ENCODE data around the gene LITAF. TPM values are rescaled to one million over a fixed set of nuclear protein-coding genes. Genes with fewer than 3 reads are reported as not detected.

Gene LITAF
- total RNA-seq, 1 experiment from 2014 or later = 73.0 TPM

GRCh38 chr16:11634312-11634711 lies 47.6 kb upstream of the LITAF start:
- Mint-ChIP-seq H3K9me3 (no peaks in the 10 kb centered on the region), H3K4me1 (peaks cover 18% of the 10 kb centered on the region), H3K4me3 (no peak overlapping the region), H3K27me3 (ENCODE audit: low read depth) (peaks cover 8% of the 10 kb centered on the region), H3K27ac (no peak overlapping the region), H3K36me3 (no peaks in the 10 kb centered on the region)
- no peak for TF ChIP-seq TEAD4 (CRISPR knock-in tag; IDR thresholded peaks at IDR 0.05)
- no peak for TF ChIP-seq ZNF423 (CRISPR knock-in tag; IDR thresholded peaks at IDR 0.05)
- no peak for TF ChIP-seq ZMAT4 (CRISPR knock-in tag; IDR thresholded peaks at IDR 0.05)
- TF ChIP-seq TEAD1 (CRISPR knock-in tag; IDR thresholded peaks at IDR 0.05) = no peak
- CTCF ChIA-PET = interaction anchor here (0.7 to 3.7 kb wide), 3 partner anchors 11 to 103 kb away, joined by 3 to 28 read pairs (median 3); no protein-coding TSS in a partner anchor
- DNase-seq (ENCODE audit: low spot score) (no peak), ATAC-seq (no peak)
- POLR2A ChIA-PET = interaction anchor here (2.2 kb wide), 1 partner anchor 33 kb away, joined by 8 read pairs; the partner anchor contains the start of gene SNN

GRCh38 chr16:11633113-11633512 lies 46.4 kb upstream of the LITAF start:
- no peak overlapping the region for H3K4me3 Mint-ChIP-seq
- ATAC-seq (no peak), DNase-seq (ENCODE audit: low spot score) (no peak)
- ChIA-PET POLR2A (no interaction called here), CTCF (no interaction called here)
- no peaks in the 10 kb centered on the region for H3K9me3 Mint-ChIP-seq
- no peak overlapping the region for H3K27ac Mint-ChIP-seq
- TF ChIP-seq NR2C2 (CRISPR knock-in tag; IDR thresholded peaks at IDR 0.05) (no peak), PRRX2 (CRISPR knock-in tag; IDR thresholded peaks at IDR 0.05) (no peak), TEAD1 (CRISPR knock-in tag; IDR thresholded peaks at IDR 0.05) (no peak), ZBTB43 (CRISPR knock-in tag; IDR thresholded peaks at IDR 0.05) (no peak), FOXP4 (CRISPR knock-in tag; IDR thresholded peaks at IDR 0.05) (no peak), NFE2L1 (CRISPR knock-in tag; IDR thresholded peaks at IDR 0.05) (no peak), ARID4B (CRISPR knock-in tag; IDR thresholded peaks at IDR 0.05; ENCODE audit: borderline replicate concordance) (no peak), CDX4 (CRISPR knock-in tag; IDR thresholded peaks at IDR 0.05; ENCODE audit: borderline replicate concordance) (no peak), ZNF423 (CRISPR knock-in tag; IDR thresholded peaks at IDR 0.05) (no peak), E2F1 (CRISPR knock-in tag; IDR thresholded peaks at IDR 0.05) (no peak), ATF3 (CRISPR knock-in tag; conservative IDR thresholded peaks at IDR 0.05) (no peak)
- H3K4me1 Mint-ChIP-seq = peaks cover 20% of the 10 kb centered on the region
- no peaks in the 10 kb centered on the region for H3K36me3 Mint-ChIP-seq
- H3K27me3 Mint-ChIP-seq (ENCODE audit: low read depth) = peaks cover 9% of the 10 kb centered on the region
